Measurements from ENCODE around the gene PCED1A.
"Not testable (repeated sequence)": the region's sequence is repeated elsewhere in the genome, so short reads cannot be mapped to it uniquely, and the experiment has no call there.

PCED1A gene

DNA sequence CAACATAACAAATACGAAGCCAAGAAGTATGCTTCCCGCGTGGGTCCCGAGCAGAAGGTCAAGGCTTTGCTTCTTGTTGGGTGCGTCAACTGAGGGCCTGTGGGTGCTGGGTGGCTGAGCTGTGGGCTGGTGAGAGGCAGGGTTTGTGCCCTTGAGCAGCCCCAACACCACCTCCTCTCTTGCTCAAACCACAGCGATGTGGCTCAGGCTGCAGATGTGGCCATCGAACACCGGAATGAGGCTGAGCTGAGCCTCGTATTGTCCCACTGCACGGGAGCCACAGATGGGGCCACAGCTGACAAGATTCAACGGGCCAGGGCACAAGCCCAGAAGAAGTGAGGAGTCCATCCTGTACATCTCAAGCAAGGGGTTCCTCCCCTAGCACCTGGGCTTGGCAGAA lies 25.8 kb upstream of the PCED1A start:
- peak; percentile 53 for DNase-seq

DNA sequence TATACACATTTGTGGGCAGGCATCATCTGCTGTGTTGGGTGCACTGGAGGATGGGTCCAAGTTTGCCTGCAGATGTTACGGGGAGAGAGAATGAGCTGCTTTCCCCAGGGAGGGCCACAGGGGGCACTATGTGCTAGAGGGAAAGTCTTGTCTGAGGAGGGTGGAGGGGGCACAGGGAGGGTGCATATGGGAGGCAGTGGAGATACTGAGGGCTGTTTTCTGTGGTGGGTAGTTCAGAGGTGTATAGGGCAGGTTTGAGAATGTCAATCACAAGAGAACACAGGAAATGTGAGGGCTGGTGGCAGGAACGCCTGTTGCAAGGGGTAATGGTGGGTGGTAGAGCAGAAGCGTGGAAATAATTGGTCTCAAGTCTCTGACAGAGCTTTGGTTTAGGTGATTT lies 25.2 kb upstream of the PCED1A start:
- DNase-seq: peak; percentile 77

More for the DNA sequence above, 25.8 kb upstream of the PCED1A start:
- peak; percentile 34 for ATAC-seq

DNA sequence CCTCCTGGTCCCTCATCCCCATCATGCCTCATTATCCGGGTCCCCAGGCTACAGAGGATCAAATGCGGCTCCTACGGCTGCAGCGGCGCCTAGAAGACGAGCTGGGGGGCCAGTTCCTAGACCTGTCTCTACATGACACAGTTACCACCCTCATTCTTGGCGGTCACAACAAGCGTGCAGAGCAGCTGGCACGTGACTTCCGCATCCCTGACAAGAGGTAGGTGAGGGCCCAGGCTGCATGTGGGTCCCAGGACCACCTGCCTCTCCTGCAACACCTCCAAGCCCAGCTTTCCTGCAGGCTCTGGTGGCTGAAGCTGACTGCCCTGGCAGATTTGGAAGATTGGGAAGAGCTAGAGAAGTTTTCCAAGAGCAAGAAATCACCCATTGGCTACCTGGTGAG lies 24.6 kb upstream of the PCED1A start:
- no peak for DNase-seq

More for the DNA sequence above, 25.2 kb upstream of the PCED1A start:
- ATAC-seq: peak; percentile 90

DNA sequence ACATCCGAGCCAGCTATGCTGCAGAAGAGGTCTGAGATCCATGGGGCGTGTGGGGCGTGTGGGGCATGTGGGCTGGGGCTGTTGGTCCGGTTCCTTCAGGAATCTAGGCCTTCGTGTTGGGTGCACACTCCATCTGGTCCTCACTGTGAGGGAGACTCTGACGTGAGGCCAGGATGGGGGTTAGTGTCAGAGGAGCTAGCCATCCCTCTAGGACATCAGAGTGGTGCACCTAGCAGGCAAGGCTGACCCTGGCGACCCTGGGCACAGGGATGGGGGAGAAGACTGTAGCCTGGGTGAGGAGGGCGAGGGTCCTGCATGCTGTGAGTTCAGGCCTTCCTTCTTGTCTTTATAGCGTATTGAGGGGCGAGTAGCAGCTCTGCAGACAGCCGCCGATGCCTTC lies 24.2 kb upstream of the PCED1A start:
- ATAC-seq (no peak), DNase-seq (no peak)

More for the DNA sequence above, 24.6 kb upstream of the PCED1A start:
- ATAC-seq: no peak

DNA sequence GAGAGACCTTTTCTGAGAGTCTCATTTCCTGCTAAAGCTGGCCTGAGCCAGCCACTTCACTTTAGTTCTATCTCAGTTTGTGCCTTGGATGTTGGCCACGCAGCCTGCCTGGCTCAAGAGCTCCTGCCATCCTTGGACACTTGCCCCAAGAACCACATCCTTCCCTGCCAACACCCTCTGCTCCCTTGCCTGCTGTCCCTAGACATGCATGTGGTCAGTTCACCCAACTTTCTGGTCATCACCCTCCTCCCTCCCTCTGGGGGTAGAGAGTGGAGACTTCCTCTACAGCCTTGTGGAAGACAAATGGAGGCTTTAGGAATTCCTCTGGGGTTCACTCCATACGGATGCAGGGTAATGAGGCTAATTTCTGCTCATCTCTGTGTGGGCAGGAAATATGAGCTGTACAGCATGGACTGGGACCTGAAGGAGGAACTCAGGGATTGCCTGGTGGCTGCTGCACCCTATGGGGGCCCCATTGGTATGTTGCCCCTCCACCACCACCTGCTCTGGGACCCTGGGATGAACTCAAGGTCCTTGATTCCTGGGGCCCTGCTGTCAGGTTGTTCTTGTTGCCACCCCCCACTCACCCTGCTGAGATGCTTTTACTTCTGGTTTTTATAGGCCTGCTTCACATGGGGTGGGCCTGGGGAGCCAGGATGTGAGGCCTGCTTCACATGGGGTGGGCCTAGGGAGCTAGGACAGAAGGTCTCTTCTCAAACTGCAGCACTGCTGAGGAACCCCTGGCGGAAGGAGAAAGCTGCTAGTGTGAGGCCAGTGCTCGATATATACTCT lies 19.1 kb upstream of the PCED1A start:
- DNase-seq: no peak
- ATAC-seq: no peak

DNA sequence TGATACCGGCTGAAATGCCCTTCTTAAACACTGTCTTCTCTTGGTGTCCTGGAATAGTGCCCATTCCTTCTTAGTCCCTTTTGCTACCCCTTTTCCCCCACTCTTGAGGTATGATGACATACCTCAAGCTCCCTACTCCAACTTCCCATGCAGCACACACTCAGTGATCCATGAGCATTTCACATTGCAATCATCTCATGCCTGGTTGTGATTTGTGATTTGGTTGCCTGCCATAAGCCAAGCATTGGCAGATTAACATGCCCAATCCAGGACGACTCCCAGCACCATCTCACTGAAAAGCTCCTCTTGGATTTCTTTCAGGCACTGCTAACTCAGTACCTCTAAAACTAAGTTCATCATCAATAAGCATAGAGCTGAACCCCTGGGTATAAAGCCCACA lies 18.1 kb upstream of the PCED1A start:
- no peak for DNase-seq
- no peak for ATAC-seq

DNA sequence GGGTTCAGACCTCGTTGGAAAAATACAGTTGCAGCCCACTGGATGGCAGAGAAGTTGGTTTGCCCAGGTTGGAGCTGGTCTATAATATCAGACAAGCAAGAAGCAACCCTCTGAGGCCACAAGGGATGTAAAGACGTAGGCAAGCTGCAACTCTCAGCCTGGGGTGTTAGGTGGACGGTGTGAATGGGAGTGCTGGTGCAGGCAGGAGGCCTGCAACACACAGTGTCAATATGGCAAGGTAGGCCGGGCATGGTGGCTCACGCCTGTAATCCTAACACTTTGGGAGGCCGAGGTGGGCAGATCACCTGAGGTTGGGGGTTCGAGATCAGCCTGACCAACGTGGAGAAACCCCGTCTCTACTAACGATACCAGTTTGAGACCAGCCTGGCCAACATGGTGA lies 10.6 kb upstream of the PCED1A start:
- ATAC-seq (no peak), DNase-seq (no peak)

DNA sequence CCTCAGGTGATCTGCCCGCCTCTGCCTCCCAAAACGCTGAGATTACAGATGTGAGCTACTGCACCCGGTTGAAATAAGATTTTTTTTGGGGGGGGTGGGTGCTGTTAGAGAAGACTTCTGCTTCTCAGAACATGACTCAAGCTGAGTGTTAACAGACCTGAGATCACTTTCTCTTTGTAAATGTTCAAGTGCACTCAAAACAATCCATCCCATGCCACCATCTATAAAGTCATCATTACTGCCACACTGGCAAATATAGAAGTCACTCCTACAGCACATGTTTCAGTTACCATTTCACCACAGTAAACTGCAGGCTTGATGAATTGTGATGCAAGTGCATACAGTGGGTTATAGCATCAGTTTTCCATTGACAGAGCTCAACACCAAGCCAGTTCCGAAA lies 9.1 kb upstream of the PCED1A start:
- DNase-seq (no peak), ATAC-seq (no peak)

DNA sequence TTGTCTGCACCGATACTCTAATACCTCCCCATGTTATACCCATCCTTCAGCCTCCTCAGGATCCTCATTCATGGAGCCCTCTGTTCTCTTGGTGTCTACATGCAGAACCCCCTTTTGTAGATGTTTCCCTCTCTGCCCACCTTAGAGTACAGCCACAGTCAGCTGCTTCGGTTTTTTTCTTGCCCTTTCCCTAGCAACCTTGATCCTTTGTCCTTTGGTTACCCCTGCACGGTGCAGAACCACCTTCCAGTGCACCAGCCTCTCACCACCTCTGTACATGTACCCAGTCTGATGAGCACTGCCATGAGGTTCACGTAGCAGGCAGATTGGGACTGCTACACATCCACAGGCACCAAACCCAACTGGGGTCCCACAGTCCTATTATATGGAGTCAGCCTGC lies 7.3 kb upstream of the PCED1A start:
- ATAC-seq (no peak), DNase-seq (no peak)

DNA sequence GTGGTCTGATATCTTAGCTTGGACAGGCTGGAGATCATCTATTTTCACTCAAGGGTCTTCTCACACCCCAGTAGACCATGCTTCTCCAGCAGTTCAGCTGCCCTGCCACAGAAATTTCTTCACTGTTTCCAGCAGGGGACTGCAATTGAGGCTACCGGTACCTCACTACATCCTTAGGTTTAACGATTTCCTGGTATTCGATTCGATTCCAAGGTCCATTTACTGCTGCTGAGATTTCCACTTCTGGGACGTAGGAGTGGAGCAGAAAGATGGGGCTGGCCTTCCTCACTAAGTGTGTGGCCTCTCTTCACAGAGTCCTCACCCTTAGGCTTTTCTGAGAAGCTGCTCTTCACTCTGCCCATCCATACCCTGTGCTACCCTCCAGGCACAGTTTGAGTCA lies 6.2 kb upstream of the PCED1A start:
- DNase-seq (no peak), ATAC-seq (no peak)

DNA sequence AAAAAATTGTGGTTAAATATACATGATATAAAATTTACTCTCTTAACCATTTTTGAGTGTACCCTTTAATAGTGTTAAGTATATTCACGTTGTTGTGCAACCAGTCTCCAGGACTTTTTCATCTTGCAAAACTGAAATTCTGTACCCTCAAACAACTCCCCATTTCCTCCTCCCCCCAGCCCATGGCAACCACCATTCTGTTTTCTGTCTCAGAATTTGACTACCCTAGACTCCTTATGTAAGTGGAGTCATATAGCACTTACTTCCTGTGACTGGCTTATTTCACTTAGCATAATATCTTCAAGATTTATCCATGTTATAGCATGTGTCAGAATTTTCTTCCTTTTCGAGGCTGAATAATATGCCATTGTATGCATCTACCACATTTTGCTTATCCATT lies 5.2 kb upstream of the PCED1A start:
- no peak for DNase-seq
- ATAC-seq: no peak

DNA sequence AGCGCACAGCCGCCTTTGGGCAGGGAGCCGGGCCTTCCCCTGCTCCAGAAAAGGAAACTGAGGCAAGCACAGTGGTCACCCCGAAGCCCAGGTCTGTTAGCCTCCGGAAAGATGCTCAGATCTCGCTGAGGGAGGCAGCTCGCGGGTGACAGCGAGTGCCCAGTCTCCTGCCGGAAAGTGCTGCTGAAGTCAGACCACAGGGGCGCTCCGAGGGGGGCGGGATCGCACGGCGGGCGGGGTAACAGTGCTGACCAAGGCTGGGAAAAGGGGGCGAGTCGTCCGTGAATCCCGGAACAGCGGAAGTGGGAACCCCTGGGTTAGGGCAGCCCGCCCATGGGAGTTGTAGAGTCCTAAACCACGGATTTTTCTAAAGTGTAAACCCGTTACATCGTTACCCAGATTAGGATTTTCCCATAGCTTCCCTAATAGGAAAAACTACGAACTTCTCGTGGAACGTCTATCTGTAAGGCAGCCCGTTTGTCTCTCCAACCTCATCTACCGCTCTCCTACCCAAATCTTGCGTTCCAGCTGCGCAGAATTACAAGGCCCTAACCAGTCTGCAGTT lies 594 bp upstream of the PCED1A start:
- ATAC-seq (peak; percentile 29), DNase-seq (peak; percentile 65)

DNA sequence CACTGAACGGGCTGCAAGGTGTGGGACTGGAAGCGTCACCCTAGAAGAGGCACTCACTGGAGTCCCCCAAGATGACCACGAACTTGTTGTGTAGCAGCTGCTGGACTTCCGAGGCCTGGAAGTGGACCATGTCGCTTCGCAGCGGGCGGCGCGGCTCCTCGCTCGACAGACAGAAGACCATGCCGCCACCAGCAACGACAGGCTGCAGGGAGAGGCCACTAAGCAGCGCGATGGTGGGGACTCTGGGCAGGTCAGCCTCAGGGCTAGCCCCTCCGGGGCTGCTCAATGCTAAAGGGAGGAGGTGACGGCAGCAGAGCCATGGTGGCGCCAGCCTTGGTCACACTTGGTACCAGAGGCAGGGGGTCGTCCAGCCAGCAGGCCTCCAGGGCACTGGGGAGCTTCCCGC lies 720 bp downstream of the PCED1A start:
- ATAC-seq (no peak), DNase-seq (no peak)

DNA sequence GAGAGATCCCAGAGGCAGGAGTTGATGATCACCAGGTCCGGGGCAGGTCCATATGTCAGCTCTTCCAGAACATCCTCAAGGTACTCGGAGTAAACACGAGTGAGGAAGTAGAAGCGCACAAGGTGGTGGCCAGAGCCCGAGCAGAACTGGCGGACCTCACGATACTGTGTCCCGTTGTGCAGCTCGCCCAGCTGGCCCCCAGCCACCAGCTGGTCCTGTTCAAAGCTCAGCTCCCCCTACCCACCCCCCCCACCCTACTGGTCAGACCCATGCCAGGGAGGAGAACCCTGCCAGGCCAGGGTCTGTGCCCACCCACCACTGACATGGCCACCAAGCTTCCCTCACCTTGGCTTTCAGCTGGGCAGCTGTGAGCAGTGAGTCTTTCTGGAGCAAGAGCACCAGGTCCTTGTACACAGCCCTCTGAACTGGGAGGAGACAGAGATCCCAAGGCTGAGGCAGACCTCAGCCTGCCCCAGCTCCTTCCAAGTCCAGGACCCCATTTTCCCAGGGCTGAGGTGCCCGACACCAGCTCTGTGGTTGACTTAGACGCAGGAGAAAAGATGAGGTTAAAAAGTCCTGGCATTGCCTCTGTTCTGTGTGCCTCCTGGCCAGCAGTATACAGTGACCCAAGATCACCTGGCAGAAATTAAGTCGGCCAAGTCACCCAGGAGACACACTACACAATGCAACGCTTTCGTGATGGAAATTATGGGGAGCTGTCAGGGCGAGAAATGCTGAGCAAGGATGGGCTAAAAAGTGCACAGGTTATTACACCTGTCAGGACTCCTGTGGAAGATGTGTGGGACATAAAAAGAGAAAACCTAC lies 1.4 kb downstream of the PCED1A start:
- ATAC-seq (no peak), DNase-seq (no peak)

DNA sequence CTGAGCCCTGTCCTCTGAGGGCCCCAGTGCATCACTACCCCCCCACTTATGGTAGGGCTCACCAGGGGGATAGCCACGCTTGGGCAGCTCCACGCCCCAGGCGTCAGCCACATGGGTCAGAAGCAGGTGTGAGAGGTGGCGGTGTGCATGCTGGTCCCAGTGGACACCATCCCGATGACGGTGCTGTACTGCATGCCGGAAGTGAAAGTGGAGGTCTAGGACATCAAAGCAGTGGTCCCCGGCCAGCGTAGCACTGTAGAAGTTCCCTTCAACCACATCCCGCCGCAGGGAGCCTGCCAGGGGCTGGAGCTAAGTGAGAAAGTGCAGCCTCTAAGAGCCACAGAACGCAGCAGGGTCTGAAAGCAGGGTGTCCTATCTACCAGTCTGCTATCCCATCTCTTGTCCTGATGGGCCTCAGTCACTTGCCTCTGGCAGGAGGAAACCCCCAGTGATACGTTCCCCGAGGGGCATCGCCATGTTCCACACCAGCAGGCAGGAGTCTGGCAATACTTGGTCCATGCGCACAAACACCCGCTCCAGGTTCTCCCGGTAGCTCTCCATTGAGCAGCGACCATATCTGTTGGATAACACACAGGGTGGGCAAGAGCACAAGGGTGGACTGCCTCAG lies 2.2 kb downstream of the PCED1A start:
- DNase-seq: no peak

DNA sequence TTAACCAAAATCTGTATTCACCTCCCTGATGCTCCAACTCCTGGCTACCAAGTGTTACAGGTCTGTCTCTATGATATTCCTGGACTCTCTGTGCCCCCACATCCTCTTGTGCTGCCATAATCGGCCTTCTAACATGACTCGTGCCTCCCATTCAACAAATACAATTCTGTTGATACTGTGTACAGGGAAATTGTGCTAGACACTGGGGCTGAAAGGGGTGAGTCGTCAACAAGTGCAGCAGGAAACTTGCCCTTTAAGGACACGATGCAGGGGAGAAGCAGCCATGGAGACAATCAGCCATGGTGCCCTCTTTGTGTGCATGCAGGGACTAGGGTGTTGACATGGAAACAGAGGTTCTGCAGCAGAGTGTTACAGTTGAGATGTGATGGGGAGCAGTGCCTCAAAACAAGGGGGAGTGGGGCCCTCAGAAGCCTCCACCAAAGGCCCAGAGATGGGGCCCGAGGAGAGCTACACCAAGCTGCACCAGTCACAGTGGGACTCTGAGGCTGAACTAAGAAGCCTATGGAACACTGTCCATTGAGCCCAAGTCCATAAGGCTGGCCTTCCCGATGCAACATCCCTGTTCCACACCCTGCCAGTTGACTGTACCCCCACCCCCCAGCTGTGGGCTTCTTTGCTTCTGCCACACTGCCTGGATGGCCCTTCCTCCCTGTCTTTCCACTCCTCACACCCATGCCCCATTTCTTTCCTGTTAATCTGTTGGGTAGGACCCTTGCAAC lies 3.1 kb downstream of the PCED1A start:
- DNase-seq (no peak), ATAC-seq (no peak)

More for the DNA sequence above, 2.2 kb downstream of the PCED1A start:
- no peak for ATAC-seq

DNA sequence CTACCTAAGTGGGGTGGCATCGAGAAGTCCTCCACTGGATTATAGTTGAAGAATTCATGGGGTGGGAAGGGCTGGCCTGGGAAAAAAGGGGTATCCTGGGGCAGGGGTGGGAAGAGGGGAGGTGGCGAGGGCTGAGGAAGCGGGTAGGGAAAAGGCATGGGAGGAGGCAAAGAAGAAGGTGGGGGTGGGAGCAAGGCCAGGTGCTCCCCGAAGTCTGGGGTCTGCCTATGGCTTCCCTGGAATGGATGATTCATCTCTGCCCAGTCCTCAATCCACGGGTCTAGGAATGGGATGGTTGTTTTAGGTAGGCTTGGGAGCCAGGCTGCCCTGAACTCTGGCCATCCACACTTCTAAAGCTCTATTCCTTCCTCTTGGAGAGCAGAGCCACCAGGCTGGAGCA lies 4.4 kb downstream of the PCED1A start:
- DNase-seq: no peak
- ATAC-seq: no peak

DNA sequence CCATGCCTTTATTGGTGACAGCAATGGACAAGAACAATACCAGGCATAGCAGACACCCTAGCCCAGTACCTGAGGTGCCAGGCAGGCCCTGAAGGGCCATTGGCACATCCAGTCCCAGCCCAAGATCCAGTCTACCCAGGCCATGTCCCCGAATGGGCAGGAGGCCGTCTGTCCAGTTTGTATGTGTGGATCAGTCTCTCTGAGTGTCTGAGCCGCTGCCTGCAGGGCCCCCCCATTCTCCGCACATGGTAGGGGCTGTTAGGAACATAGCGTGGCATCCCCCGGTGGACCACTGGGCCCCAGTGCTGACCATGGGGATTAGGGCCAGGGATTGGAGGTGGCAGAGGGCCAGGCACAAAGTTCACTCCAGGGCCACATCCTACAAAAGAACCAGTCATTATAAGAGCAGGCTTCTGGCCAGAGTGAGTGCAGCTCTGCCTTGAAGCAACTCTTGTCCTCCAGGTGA lies 5.1 kb downstream of the PCED1A start:
- DNase-seq (no peak), ATAC-seq (no peak)

DNA sequence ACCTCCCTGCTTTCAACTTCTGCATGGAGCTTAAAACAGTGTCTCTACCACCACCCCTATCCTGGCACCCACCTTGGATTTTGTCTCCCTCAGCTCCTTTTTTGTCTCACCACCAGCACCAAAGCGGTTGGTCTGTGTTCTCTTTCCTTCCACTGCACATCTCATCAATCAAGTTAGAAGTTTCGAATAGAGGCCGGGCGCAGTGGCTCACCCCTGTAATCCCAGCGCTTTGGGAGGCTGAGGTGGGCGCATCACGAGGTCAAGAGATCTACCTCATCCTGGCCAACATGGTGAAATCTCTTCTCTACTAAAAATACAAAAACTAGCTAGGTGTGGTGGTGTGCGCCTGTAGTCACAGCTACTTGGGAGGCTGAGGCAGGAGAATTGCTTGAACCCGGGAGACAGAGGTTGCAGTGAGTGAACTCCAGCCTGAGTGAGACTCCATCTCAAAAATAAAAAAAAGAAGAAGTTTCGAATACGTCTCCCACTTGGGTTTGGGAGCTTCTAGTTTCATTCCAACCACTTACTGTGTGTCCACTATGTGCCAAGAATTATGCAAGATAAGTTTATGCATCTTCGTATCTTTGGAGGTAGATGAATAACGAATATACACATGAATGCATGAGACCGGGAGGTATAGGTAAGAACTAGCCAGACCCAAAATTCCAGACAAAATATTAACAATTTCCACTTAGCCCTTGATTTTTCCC lies 5.9 kb downstream of the PCED1A start:
- DNase-seq: no peak
- ATAC-seq: no peak

DNA sequence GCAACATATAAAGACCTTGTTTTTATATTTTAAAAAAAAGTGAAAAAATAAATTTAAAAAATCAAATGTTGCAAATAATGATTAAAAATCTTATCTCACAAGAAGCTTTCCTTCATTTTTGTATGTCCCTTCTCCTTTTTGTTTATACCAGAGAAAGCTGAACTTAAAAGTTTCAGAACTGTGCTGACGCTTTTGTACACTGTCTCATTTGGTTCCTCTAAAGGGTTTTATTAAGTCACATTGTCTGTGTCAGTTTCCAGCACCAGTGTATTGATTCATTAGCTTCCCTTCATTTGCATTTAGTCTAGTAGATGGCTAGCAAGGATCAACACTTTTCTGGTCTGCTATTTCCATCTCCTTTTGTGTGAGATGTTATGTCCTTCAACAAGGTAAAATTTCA lies 6.7 kb downstream of the PCED1A start:
- DNase-seq (no peak), ATAC-seq (no peak)

DNA sequence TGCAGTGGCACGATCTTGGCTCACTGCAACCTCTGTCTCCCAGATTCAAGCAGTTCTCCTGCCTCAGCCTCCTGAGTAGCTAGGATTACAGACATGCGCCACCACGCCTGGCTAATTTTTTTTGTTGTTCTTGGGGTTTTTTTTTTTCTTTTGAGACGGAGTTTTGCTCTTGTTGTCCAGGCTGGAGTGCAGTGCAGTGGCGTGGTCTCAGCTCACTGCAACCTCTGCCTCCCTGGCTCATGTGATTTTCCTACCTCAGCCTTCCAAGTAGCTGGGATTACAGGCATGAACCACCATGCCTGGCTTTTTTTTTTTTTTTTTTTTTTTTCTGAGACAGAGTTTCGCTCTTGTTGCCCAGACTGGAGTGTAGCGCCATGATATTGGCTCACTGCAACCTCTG lies 9.2 kb downstream of the PCED1A start:
- not testable (repeated sequence) for DNase-seq, ATAC-seq

All from stimulated activated naive CD8-positive, alpha-beta T cell treated with anti-CD3 and anti-CD28 coated beads, Interleukin-15, Interleukin-2, amounts not matched to agents 100 U/mL and 50 U/mL, for 24 hours (primary cell).